Neural progenitor cell (in vitro differentiated cells): Measurements from ENCODE around the gene NBEAL2. TPM values are rescaled to one million over a fixed set of nuclear protein-coding genes. Genes with fewer than 3 reads are reported as not detected.
A peak's percentile ranks its signal among the peaks of the same experiment; 100 is the strongest.
"Not testable (repeated sequence)": the region's sequence is repeated elsewhere in the genome, so short reads cannot be mapped to it uniquely, and the experiment has no call there.

ENCODE experiments used
- DNase-seq: peaks from one replicate; pipeline ENCODE4 v3.0.0-alpha.2; 2016; ENCODE audit warnings: low spot score
- H2AFZ ChIP-seq: fragments of 200-600 bp; sonication (generic); replicated peaks from 2 replicates; pipeline ENCODE4 v1.6.1; 2016; ENCODE audit warnings: antibody characterized with exemption
- H3F3A ChIP-seq: fragments of 200-600 bp; sonication (generic); 2 replicates; pipeline ENCODE4 v1.6.1; 2016; ENCODE audit warnings: antibody characterized with exemption, low read depth
- H3K27ac ChIP-seq: fragments of 200-600 bp; sonication (generic); 2 replicates; pipeline ENCODE4 v1.5.1; 2016; ENCODE audit warnings: mild to moderate bottlenecking
- H3K27me3 ChIP-seq: fragments of 200-600 bp; sonication (generic); 2 replicates; pipeline ENCODE4 v1.6.1; 2016; ENCODE audit warnings: mild to moderate bottlenecking, moderate library complexity
- H3K36me3 ChIP-seq: fragments of 200-600 bp; sonication (generic); 2 replicates; pipeline ENCODE4 v1.5.1; 2016
- H3K4me1 ChIP-seq: fragments of 200-600 bp; sonication (generic); 2 replicates; pipeline ENCODE4 v1.6.1; 2016; ENCODE audit warnings: mixed run types
- H3K4me2 ChIP-seq: fragments of 200-600 bp; sonication (generic); 2 replicates; pipeline ENCODE4 v1.6.1; 2016
- H3K4me3 ChIP-seq: fragments of 200-600 bp; sonication (generic); 2 replicates; pipeline ENCODE4 v1.5.1; 2016
- H3K79me2 ChIP-seq: fragments of 200-600 bp; sonication (generic); 2 replicates; pipeline ENCODE4 v1.6.1; 2016; ENCODE audit warnings: low read depth
- H3K9ac ChIP-seq: fragments of 200-600 bp; sonication (generic); 2 replicates; pipeline ENCODE4 v1.6.1; 2016
- H3K9me3 ChIP-seq: fragments of 200-600 bp; sonication (generic); 2 replicates; pipeline ENCODE4 v1.5.1; 2016; ENCODE audit warnings: low read depth
- H4K20me1 ChIP-seq: fragments of 200-600 bp; sonication (generic); 2 replicates; pipeline ENCODE4 v1.6.1; 2016; ENCODE audit warnings: low read depth
- H3K27ac Mint-ChIP-seq: 3 replicates; pipeline ENCODE4 v1.8.0; 2021; ENCODE audit warnings: mixed read lengths
- H3K27me3 Mint-ChIP-seq: 2 replicates; pipeline ENCODE4 v1.8.0; 2022; ENCODE audit warnings: low read depth, mild to moderate bottlenecking, inconsistent platforms, moderate library complexity, mixed read lengths; ENCODE audit not compliant: insufficient read depth
- H3K36me3 Mint-ChIP-seq: 3 replicates; pipeline ENCODE4 v1.8.0; 2021; ENCODE audit warnings: mixed read lengths
- H3K4me1 Mint-ChIP-seq: 3 replicates; pipeline ENCODE4 v1.8.0; 2021; ENCODE audit warnings: mixed read lengths
- H3K4me3 Mint-ChIP-seq: 3 replicates; pipeline ENCODE4 v1.8.0; 2021; ENCODE audit warnings: mild to moderate bottlenecking, moderate library complexity, mixed read lengths
- H3K9me3 Mint-ChIP-seq: 3 replicates; pipeline ENCODE4 v1.8.0; 2020; ENCODE audit warnings: mixed read lengths
- EZH2 ChIP-seq: fragments of 200-600 bp; sonication (generic); IDR thresholded peaks from 2 replicates; pipeline ENCODE4 v1.6.1; 2017; ENCODE audit warnings: antibody characterized with exemption, mild to moderate bottlenecking, moderate library complexity
- EZH2phosphoT487 ChIP-seq: fragments of 200-600 bp; sonication (generic); IDR thresholded peaks from 2 replicates; pipeline ENCODE4 v1.6.1; 2017; ENCODE audit warnings: antibody characterized with exemption
- total RNA-seq: library from RNA; depleted of rRNA; stranded (reverse); fragments of >200 nt; gene quantifications from 2 replicates; pipeline ENCODE4 v1.2.3, GENCODE V29; 2015; ENCODE audit warnings: low replicate concordance
- TF ChIP-seq, protein P1 (sequence below): fragments of 200-600 bp; sonication (generic); IDR thresholded peaks from 2 replicates; pipeline ENCODE4 v1.5.1; 2017; ENCODE audit warnings: antibody characterized with exemption, mild to moderate bottlenecking

The NBEAL2 gene
- total RNA-seq, 1 donor from 2014 or later, result 6.3 TPM

DNA sequence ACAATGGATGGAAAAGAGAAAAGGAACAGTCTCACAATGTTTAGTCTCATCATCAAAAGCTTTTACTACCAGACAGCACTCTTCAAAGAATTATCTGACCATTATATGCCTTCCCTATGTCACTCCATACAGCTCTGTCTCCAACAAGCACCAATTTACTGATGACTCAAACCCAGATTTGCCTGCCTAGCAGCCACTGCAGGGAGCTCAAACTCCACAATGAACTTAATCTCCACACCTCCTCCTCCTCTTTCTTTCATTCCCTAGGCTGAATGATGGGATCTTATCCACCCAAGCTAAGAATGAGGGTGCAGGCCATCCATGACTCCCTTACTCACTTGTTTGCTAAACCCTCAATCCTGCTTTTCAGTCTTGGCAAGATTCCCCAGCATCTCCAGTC, 45.5 kb downstream of the NBEAL2 start:
- H3K27me3 Mint-ChIP-seq, result peaks cover 2% of the 10 kb centered on the region
- Histone ChIP-seq H3K4me3 (no peak overlapping the region), H3K9ac (no peak overlapping the region), H3K27me3 (no peaks in the 10 kb centered on the region), H3K79me2 (no peaks in the 10 kb centered on the region), H2AFZ (no peak overlapping the region), H3F3A (no peaks in the 10 kb centered on the region), H4K20me1 (peaks cover 30% of the 10 kb centered on the region), H3K4me2 (peak overlapping the region; percentile 27), H3K9me3 (no peaks in the 10 kb centered on the region), H3K27ac (no peak overlapping the region), H3K4me1 (peaks cover 8% of the 10 kb centered on the region), H3K36me3 (no peaks in the 10 kb centered on the region)
- H3K9me3 Mint-ChIP-seq, result no peaks in the 10 kb centered on the region
- DNase-seq, result no peak
- no peak for TF ChIP-seq EZH2phosphoT487
- TF ChIP-seq EZH2, result no peak
- TF ChIP-seq, protein P1, sequence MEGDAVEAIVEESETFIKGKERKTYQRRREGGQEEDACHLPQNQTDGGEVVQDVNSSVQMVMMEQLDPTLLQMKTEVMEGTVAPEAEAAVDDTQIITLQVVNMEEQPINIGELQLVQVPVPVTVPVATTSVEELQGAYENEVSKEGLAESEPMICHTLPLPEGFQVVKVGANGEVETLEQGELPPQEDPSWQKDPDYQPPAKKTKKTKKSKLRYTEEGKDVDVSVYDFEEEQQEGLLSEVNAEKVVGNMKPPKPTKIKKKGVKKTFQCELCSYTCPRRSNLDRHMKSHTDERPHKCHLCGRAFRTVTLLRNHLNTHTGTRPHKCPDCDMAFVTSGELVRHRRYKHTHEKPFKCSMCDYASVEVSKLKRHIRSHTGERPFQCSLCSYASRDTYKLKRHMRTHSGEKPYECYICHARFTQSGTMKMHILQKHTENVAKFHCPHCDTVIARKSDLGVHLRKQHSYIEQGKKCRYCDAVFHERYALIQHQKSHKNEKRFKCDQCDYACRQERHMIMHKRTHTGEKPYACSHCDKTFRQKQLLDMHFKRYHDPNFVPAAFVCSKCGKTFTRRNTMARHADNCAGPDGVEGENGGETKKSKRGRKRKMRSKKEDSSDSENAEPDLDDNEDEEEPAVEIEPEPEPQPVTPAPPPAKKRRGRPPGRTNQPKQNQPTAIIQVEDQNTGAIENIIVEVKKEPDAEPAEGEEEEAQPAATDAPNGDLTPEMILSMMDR, result no peak
- H3K27ac Mint-ChIP-seq, result no peak overlapping the region
- H3K4me3 Mint-ChIP-seq, result no peak overlapping the region
- peaks cover 16% of the 10 kb centered on the region for H3K4me1 Mint-ChIP-seq
- peaks cover 7% of the 10 kb centered on the region for H3K36me3 Mint-ChIP-seq

DNA sequence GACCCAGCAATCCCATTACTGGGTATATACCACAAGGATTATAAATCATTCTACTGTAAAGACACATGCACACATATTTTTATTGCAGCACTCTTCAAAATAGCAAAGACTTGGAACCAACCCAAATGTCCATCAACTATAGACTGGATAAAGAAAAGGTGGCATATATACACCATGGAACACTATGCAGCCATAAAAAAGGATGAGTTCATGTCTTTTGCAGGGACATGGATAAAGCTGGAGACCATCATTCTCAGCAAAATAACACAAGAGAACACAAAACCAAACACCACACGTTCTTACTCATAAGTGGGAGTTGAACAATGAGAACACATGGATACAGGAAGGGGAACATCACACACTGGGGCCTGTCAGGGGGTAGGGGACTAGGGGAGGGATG, 47.0 kb downstream of the NBEAL2 start:
- not testable (repeated sequence) for H3K4me3 ChIP-seq, DNase-seq, H3K9me3 Mint-ChIP-seq, H3K4me1 ChIP-seq, H3K36me3 ChIP-seq, H3K79me2 ChIP-seq, H3F3A ChIP-seq, H3K4me3 Mint-ChIP-seq, H3K27me3 Mint-ChIP-seq, H3K27me3 ChIP-seq, H2AFZ ChIP-seq, H3K27ac ChIP-seq, H3K36me3 Mint-ChIP-seq, H3K9ac ChIP-seq, H3K9me3 ChIP-seq, H3K27ac Mint-ChIP-seq, H3K4me2 ChIP-seq
- H4K20me1 ChIP-seq, result peaks cover 28% of the 10 kb centered on the region
- H3K4me1 Mint-ChIP-seq, result peaks cover 16% of the 10 kb centered on the region

DNA sequence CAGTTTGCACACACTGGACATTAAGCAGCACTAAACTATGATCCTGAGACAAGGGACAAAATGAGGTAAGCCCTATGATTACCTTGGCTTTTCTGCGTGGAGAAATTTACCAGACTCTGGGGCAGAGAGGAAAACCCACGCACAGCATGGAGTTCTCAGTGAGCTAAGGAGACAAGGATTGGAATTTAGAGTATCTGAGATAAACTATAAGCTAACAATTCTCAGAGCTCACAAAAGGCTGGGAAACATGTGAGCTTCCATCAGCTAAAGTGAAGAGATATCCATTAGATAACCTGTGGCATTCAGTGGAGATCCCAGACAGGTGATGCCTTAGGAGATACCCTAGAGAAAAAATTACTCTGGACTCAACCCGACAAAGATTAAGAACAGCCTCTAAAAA, 48.7 kb downstream of the NBEAL2 start:
- Mint-ChIP-seq H3K4me3 (no peak overlapping the region), H3K4me1 (peaks cover 16% of the 10 kb centered on the region), H3K36me3 (peaks cover 9% of the 10 kb centered on the region), H3K27ac (no peak overlapping the region), H3K9me3 (no peaks in the 10 kb centered on the region), H3K27me3 (no peaks in the 10 kb centered on the region)
- Histone ChIP-seq H3K27ac (no peak overlapping the region), H2AFZ (no peak overlapping the region), H3K4me2 (no peak overlapping the region), H3K36me3 (peaks cover 5% of the 10 kb centered on the region), H3K9me3 (no peaks in the 10 kb centered on the region), H3K4me3 (no peak overlapping the region), H3K79me2 (no peaks in the 10 kb centered on the region), H3F3A (no peaks in the 10 kb centered on the region), H3K27me3 (no peaks in the 10 kb centered on the region), H3K4me1 (peaks cover 8% of the 10 kb centered on the region), H3K9ac (no peak overlapping the region), H4K20me1 (peaks cover 28% of the 10 kb centered on the region)
- no peak for DNase-seq
- TF ChIP-seq EZH2 (no peak), EZH2phosphoT487 (no peak)
- TF ChIP-seq, protein P1, result no peak

DNA sequence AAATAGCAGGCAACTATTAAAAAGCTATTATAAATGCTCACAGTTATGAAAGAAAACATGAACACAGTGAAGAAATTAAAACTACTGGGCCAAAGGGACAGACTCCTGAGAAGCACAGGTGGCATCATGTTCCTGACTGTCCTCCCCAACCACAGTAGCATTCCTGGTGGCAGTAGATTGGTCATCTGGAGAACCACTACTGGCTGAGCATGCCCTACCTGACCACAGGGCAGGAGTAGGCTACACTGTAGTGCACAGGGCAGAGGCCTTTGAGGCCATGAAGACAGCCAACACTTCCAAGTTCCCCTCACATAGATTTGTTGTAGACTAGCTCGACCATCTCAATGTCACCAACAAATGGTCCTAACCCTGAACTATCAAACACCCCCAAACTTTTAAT, 49.2 kb downstream of the NBEAL2 start:
- Histone ChIP-seq H3K9ac (no peak overlapping the region), H4K20me1 (peaks cover 22% of the 10 kb centered on the region), H3F3A (no peaks in the 10 kb centered on the region), H3K36me3 (peaks cover 5% of the 10 kb centered on the region), H3K79me2 (no peaks in the 10 kb centered on the region), H3K4me2 (no peak overlapping the region), H3K27me3 (no peaks in the 10 kb centered on the region), H3K4me1 (peaks cover 8% of the 10 kb centered on the region), H3K27ac (no peak overlapping the region), H3K4me3 (no peak overlapping the region), H3K9me3 (no peaks in the 10 kb centered on the region), H2AFZ (no peak overlapping the region)
- Mint-ChIP-seq H3K4me3 (no peak overlapping the region), H3K4me1 (peaks cover 16% of the 10 kb centered on the region), H3K36me3 (peaks cover 10% of the 10 kb centered on the region), H3K27ac (no peak overlapping the region), H3K27me3 (no peaks in the 10 kb centered on the region), H3K9me3 (no peaks in the 10 kb centered on the region)
- DNase-seq, result no peak
- TF ChIP-seq, protein P1, result no peak
- TF ChIP-seq EZH2phosphoT487 (no peak), EZH2 (no peak)

DNA sequence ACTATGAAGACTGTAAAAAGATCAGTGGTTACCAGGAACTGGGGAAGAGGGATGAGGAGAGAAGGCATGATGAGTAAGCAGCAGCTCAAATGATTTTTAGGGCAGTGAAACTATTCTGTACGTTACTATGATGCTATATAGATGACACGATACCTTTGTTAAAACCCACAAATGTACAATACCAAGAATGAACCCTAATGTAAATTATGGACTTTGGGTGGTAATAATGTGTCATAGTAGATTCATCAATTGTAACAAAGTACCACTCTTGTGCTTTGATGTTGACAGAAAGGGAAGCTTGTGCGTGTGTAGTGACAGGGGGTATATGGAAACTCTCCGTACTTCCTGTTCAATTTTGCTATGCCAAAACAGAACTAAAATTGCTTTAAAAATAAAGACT, 51.6 kb downstream of the NBEAL2 start:
- not testable (repeated sequence) for H3K4me3 Mint-ChIP-seq, H3F3A ChIP-seq, H4K20me1 ChIP-seq, H3K79me2 ChIP-seq, H3K9ac ChIP-seq, H3K27ac ChIP-seq, H3K36me3 ChIP-seq, H3K27me3 ChIP-seq, H3K27ac Mint-ChIP-seq, H3K4me1 Mint-ChIP-seq, H2AFZ ChIP-seq, H3K9me3 Mint-ChIP-seq, H3K4me1 ChIP-seq, H3K4me3 ChIP-seq, H3K27me3 Mint-ChIP-seq, DNase-seq, H3K4me2 ChIP-seq, H3K9me3 ChIP-seq
- peaks cover 24% of the 10 kb centered on the region for H3K36me3 Mint-ChIP-seq
